Fibroblast of lung (primary cell): ENCODE measurements around the gene EMC10. TPM values are rescaled to one million over a fixed set of nuclear protein-coding genes. Genes with fewer than 3 reads are reported as not detected.
A peak's percentile ranks its signal among the peaks of the same experiment; 100 is the strongest.

Experiments used
- DNase-seq, 2 donors: peaks; one replicate each; pipeline versions ENCODE4 v3.0.0 to v3.0.0-alpha.2; 2010; ENCODE audit warnings: low read depth in 2 of 2
- H2AFZ ChIP-seq: 2 replicates; pipeline ENCODE4 v1.5.1; 2012; ENCODE audit warnings: low read length, control low read depth, inconsistent platforms
- H3K27ac ChIP-seq: 2 replicates; pipeline ENCODE4 v1.5.1; 2011; ENCODE audit warnings: low read length, control low read depth; ENCODE audit not compliant: insufficient read depth
- H3K27me3 ChIP-seq: 2 replicates; pipeline ENCODE4 v1.5.1; 2011; ENCODE audit warnings: mild to moderate bottlenecking, low read length; ENCODE audit not compliant: control insufficient read depth, insufficient read depth
- H3K36me3 ChIP-seq: 2 replicates; pipeline ENCODE4 v1.5.1; 2011; ENCODE audit warnings: low read length; ENCODE audit not compliant: control insufficient read depth, insufficient read depth
- H3K4me1 ChIP-seq: 2 replicates; pipeline ENCODE4 v1.5.1; 2011; ENCODE audit warnings: low read length; ENCODE audit not compliant: control insufficient read depth, insufficient read depth; ENCODE audit errors: extremely low read depth
- H3K4me2 ChIP-seq: 2 replicates; pipeline ENCODE4 v1.5.1; 2011; ENCODE audit warnings: low read length, control low read depth; ENCODE audit not compliant: insufficient read depth; ENCODE audit errors: extremely low read depth
- H3K4me3 ChIP-seq, 4 experiments: fragments of 200-600 bp in 1 of 4; sonication (generic) in 1 of 4; replicated peaks in 1 of 4; 2 replicates each; pipeline ENCODE4 v1.5.1; 2011 to 2016; ENCODE audit warnings: low read length in 4 of 4, low read depth in 3 of 4, mild to moderate bottlenecking in 3 of 4, control low read depth in 2 of 4, inconsistent platforms in 1 of 4, mixed read lengths in 1 of 4; ENCODE audit not compliant: insufficient read depth in 1 of 4; ENCODE audit errors: control extremely low read depth in 1 of 4
- H3K79me2 ChIP-seq: 2 replicates; pipeline ENCODE4 v1.5.1; 2012; ENCODE audit warnings: mild to moderate bottlenecking, low read length, inconsistent platforms; ENCODE audit not compliant: control insufficient read depth, insufficient read depth
- H3K9ac ChIP-seq: 2 replicates; pipeline ENCODE4 v1.5.1; 2011; ENCODE audit warnings: mild to moderate bottlenecking, low read length, control low read depth; ENCODE audit not compliant: insufficient read depth
- H3K9me3 ChIP-seq: 2 replicates; pipeline ENCODE4 v1.5.1; 2012; ENCODE audit warnings: low read depth, low read length; ENCODE audit not compliant: control insufficient read depth, insufficient read depth
- H4K20me1 ChIP-seq: 2 replicates; pipeline ENCODE4 v1.5.1; 2011; ENCODE audit warnings: low read length; ENCODE audit not compliant: control insufficient read depth, insufficient read depth; ENCODE audit errors: extremely low read depth
- CTCF ChIP-seq, 2 donors: IDR thresholded peaks in 1 of 2; conservative IDR thresholded peaks in 1 of 2; 1 replicate in 1 of 2; 2 replicates in 1 of 2; pipeline ENCODE4 v1.5.1; 2011 to 2012; ENCODE audit warnings: low read length in 2 of 2, control low read depth in 1 of 2, inconsistent platforms in 1 of 2, low read depth in 1 of 2, mild to moderate bottlenecking in 1 of 2
- EZH2 ChIP-seq: IDR thresholded peaks from 2 replicates; pipeline ENCODE4 v1.5.1; 2012; ENCODE audit warnings: low read length, control low read depth, mild to moderate bottlenecking; ENCODE audit errors: missing control alignments
- polyA plus RNA-seq, 2 donors: library from polyadenylated mRNA; depleted of rRNA in 1 of 2; stranded (reverse) in 1 of 2; unstranded in 1 of 2; fragments of >200 nt; gene quantifications; 2 replicates each; pipeline ENCODE4 v1.2.1, GENCODE V29; 2011 to 2012; ENCODE audit warnings: missing spikeins in 1 of 2
- total RNA-seq: library from RNA; depleted of rRNA; stranded (reverse); fragments of >200 nt; gene quantifications from 2 replicates; pipeline ENCODE4 v1.2.1, GENCODE V29; 2014

The EMC10 gene
- total and polyA plus RNA-seq, 2 donors (not counting 1 experiment from before 2014, with no cell fraction given) = 40.8 to 42.7 TPM

- Histone ChIP-seq H3K4me1 (peaks cover 2% of the 10 kb centered on the region), H3K9me3 (no peaks in the 10 kb centered on the region), H2AFZ (no peak overlapping the region), H3K27ac (no peak overlapping the region), H3K36me3 (no peaks in the 10 kb centered on the region), H3K79me2 (no peaks in the 10 kb centered on the region), H3K27me3 (peaks cover 9% of the 10 kb centered on the region), H3K9ac (no peak overlapping the region), H3K4me3 (no peak overlapping the region), H3K4me2 (peak overlapping the region; percentile 56), H4K20me1 (no peaks in the 10 kb centered on the region)
- TF ChIP-seq EZH2 (no peak), CTCF (conservative IDR thresholded peaks at IDR 0.05 in 1 of 2, IDR thresholded peaks at IDR 0.05 in 1 of 2; ENCODE audit: low read depth in 1 of 2, low read length in 2 of 2) (peak in 1 of 2 donors; percentile 8)
- peak; percentile 34 to 68 for DNase-seq
Observed at GRCh38 chr19:50460161-50460765, 16.0 kb upstream of the EMC10 start.

GRCh38 chr19:50461066-50461875 is 15.0 kb upstream of the EMC10 start:
- H3K36me3 ChIP-seq = no peaks in the 10 kb centered on the region
- H3K9me3 ChIP-seq = no peaks in the 10 kb centered on the region
- no peak overlapping the region for H2AFZ ChIP-seq
- DNase-seq = peak; percentile 49 to 67
- peaks cover 9% of the 10 kb centered on the region for H3K27me3 ChIP-seq
- no peaks in the 10 kb centered on the region for H3K79me2 ChIP-seq
- H3K4me3 ChIP-seq = no peak overlapping the region
- peaks cover 2% of the 10 kb centered on the region for H3K4me1 ChIP-seq
- H3K27ac ChIP-seq = no peak overlapping the region
- no peak overlapping the region for H3K9ac ChIP-seq
- no peaks in the 10 kb centered on the region for H4K20me1 ChIP-seq
- no peak overlapping the region for H3K4me2 ChIP-seq
- TF ChIP-seq EZH2 = no peak
- peak; percentile 90 to 92 for TF ChIP-seq CTCF (conservative IDR thresholded peaks at IDR 0.05 in 1 of 2, IDR thresholded peaks at IDR 0.05 in 1 of 2; ENCODE audit: low read depth in 1 of 2, low read length in 2 of 2)

- no peaks in the 10 kb centered on the region for H4K20me1 ChIP-seq
- H3K4me1 ChIP-seq = peaks cover 2% of the 10 kb centered on the region
- H3K4me2 ChIP-seq = no peak overlapping the region
- H3K27me3 ChIP-seq = peaks cover 6% of the 10 kb centered on the region
- no peak for TF ChIP-seq EZH2
- no peak for TF ChIP-seq CTCF (conservative IDR thresholded peaks at IDR 0.05 in 1 of 2, IDR thresholded peaks at IDR 0.05 in 1 of 2; ENCODE audit: low read depth in 1 of 2, low read length in 2 of 2)
- no peak for DNase-seq
- H3K79me2 ChIP-seq = no peaks in the 10 kb centered on the region
- no peak overlapping the region for H3K9ac ChIP-seq
- no peak overlapping the region for H3K27ac ChIP-seq
- no peaks in the 10 kb centered on the region for H3K9me3 ChIP-seq
- H3K4me3 ChIP-seq = no peak overlapping the region
- H2AFZ ChIP-seq = no peak overlapping the region
- no peaks in the 10 kb centered on the region for H3K36me3 ChIP-seq
Observed at GRCh38 chr19:50462970-50463369, 13.3 kb upstream of the EMC10 start.
